Breast epithelium (tissue), 4 donors: Measurements from ENCODE around the gene CBARP. TPM values are rescaled to one million over a fixed set of nuclear protein-coding genes. Genes with fewer than 3 reads are reported as not detected.
A peak's percentile ranks its signal among the peaks of the same experiment; 100 is the strongest.

Experiments used
- DNase-seq, 2 donors: peaks; one replicate each; pipeline ENCODE4 v3.0.0-alpha.2; 2019; ENCODE audit warnings: low spot score in 2 of 2
- H3K27ac ChIP-seq, 2 donors: fragments of 200-600 bp; sonication (generic) in 1 of 2; one replicate each; pipeline ENCODE4 v1.5.1; 2016 to 2019; ENCODE audit warnings: mild to moderate bottlenecking in 1 of 2
- H3K27me3 ChIP-seq, 2 donors: fragments of 200-600 bp; sonication (generic) in 1 of 2; one replicate each; pipeline versions ENCODE4 v1.5.1 to v1.6.0; 2017 to 2019; ENCODE audit warnings: control low read depth in 1 of 2, mild to moderate bottlenecking in 1 of 2
- H3K36me3 ChIP-seq: fragments of 200-600 bp; one replicate; pipeline ENCODE4 v1.5.1; 2019
- H3K4me1 ChIP-seq, 2 donors: fragments of 200-600 bp; sonication (generic); one replicate each; pipeline ENCODE4 v1.5.1; 2016 to 2019; ENCODE audit warnings: control low read depth in 1 of 2
- H3K4me3 ChIP-seq, 3 donors: fragments of 200-600 bp; sonication (generic); 1 replicate in 2 of 3; 2 replicates in 1 of 3; pipeline ENCODE4 v1.5.1; 2016 to 2019; ENCODE audit warnings: mild to moderate bottlenecking in 3 of 3, moderate library complexity in 2 of 3
- H3K9me3 ChIP-seq, 2 donors: fragments of 200-600 bp; sonication (generic) in 1 of 2; one replicate each; pipeline ENCODE4 v1.5.1; 2016 to 2019; ENCODE audit warnings: control low read depth in 1 of 2
- CTCF ChIP-seq, 3 donors: fragments of 450-650 bp; IDR thresholded peaks; one replicate each; pipeline ENCODE4 v1.5.1; 2016 to 2017; ENCODE audit warnings: antibody characterized with exemption in 3 of 3, mild to moderate bottlenecking in 3 of 3, moderate library complexity in 3 of 3
- POLR2A ChIP-seq: fragments of 450-650 bp; IDR thresholded peaks from one replicate; pipeline ENCODE4 v1.6.1; 2016; ENCODE audit warnings: antibody characterized with exemption, mild to moderate bottlenecking, moderate library complexity
- POLR2AphosphoS5 ChIP-seq, 3 donors: sonication (generic); formaldehyde crosslinking; IDR thresholded peaks; one replicate each; pipeline ENCODE4 v1.6.1; 2017; ENCODE audit warnings: antibody characterized with exemption in 3 of 3
- intact Hi-C: fragments of 100-400 bp; cut with DNase I; formaldehyde crosslinking; loops from one replicate; pipeline ENCODE4 v1.15.1; 2023; ENCODE audit warnings: low total_unique reads
- total RNA-seq, 3 donors: library from RNA; depleted of rRNA; stranded (reverse); fragments of >200 nt; gene quantifications; one replicate each; pipeline ENCODE4 v1.1.0, GENCODE V29; 2016

CBARP gene
- total RNA-seq, 3 donors from 2014 or later: 0.98 to 4.8 TPM; not detected in 1

GRCh38 chr19:1253514-1254080, 15.8 kb upstream of the CBARP start:
- H3K4me3 ChIP-seq: peak overlapping the region; percentile 83 to 97 (median 94)
- no peaks in the 10 kb centered on the region for H3K27me3 ChIP-seq
- H3K27ac ChIP-seq: peak overlapping the region; percentile 99
- peaks cover 12 to 13% of the 10 kb centered on the region in 2 donors for H3K4me1 ChIP-seq
- DNase-seq: no peak
- intact Hi-C loops: no loop called here
- H3K36me3 ChIP-seq: peaks cover 11% of the 10 kb centered on the region
- TF ChIP-seq POLR2AphosphoS5 (IDR thresholded peaks at IDR 0.05): peak in 1 of 3 donors; percentile 9
- no peak for TF ChIP-seq POLR2A
- H3K9me3 ChIP-seq: no peaks in the 10 kb centered on the region

GRCh38 chr19:1252821-1253513, 15.2 kb upstream of the CBARP start:
- intact Hi-C loops: no loop called here
- no peaks in the 10 kb centered on the region for H3K27me3 ChIP-seq
- H3K9me3 ChIP-seq: no peaks in the 10 kb centered on the region
- peaks cover 11% of the 10 kb centered on the region for H3K36me3 ChIP-seq
- H3K4me1 ChIP-seq: peaks cover 15 to 16% of the 10 kb centered on the region in 2 donors
- peak overlapping the region; percentile 83 to 97 (median 94) for H3K4me3 ChIP-seq
- no peak for TF ChIP-seq POLR2A
- peak in 2 of 3 donors; percentile 53 to 66 for TF ChIP-seq POLR2AphosphoS5 (IDR thresholded peaks at IDR 0.05)
- TF ChIP-seq CTCF (IDR thresholded peaks at IDR 0.05): peak in 1 of 3 donors; percentile 20
- peak overlapping the region; percentile 99 for H3K27ac ChIP-seq
- peak; percentile 90 to 93 for DNase-seq

DNA sequence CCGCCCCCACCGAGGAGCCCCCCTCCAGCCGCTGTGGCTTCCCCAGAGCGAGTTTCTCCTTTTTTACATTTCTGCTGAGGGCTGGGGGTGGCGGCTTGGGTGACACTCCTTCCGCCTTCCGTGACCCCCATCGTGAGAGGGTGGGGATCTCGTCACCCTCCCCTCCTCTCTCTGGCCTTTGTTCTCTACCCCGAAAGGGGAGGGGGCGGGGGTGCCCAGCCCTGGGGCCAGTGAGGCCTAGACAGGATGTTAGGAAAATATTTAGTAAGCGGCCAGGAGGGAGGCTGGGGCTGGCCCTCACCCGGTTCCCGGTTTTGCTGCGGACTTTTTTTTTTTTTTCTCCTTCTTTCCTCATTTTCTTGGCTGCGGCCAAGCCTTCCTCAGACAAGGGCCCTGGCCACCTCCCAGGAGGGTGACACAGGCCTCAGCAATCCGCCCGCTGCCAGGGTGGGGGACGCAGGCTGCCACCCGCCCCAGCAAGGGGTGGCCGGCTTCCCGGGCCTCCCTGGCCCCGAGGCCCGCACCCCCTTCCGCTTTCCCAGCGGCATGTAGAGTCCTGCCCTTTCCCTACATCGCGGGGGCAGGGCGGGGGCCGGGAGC, 14.5 kb upstream of the CBARP start:
- no peaks in the 10 kb centered on the region for H3K9me3 ChIP-seq
- TF ChIP-seq POLR2A (no peak), POLR2AphosphoS5 (IDR thresholded peaks at IDR 0.05) (peak; percentile 69 to 91 (median 74))

GRCh38 chr19:1251330-1252220, 13.8 kb upstream of the CBARP start:
- H3K27ac ChIP-seq: peak overlapping the region; percentile 99
- intact Hi-C loops: no loop called here
- H3K4me3 ChIP-seq: peak overlapping the region; percentile 83 to 97 (median 94)
- no peaks in the 10 kb centered on the region for H3K27me3 ChIP-seq
- H3K4me1 ChIP-seq: peaks cover 19 to 20% of the 10 kb centered on the region in 2 donors
- peak in 1 of 2 donors; percentile 79 for DNase-seq
- no peaks in the 10 kb centered on the region for H3K9me3 ChIP-seq
- H3K36me3 ChIP-seq: peaks cover 11% of the 10 kb centered on the region
- TF ChIP-seq POLR2AphosphoS5 (IDR thresholded peaks at IDR 0.05) (peak in 2 of 3 donors; percentile 13 to 38), CTCF (IDR thresholded peaks at IDR 0.05) (no peak), POLR2A (no peak)

More for the DNA sequence above, 14.5 kb upstream of the CBARP start:
- H3K27ac ChIP-seq: peak overlapping the region; percentile 99
- peak overlapping the region; percentile 83 to 97 (median 94) for H3K4me3 ChIP-seq
- peak; percentile 91 to 96 for DNase-seq
- peaks cover 11% of the 10 kb centered on the region for H3K36me3 ChIP-seq
- peaks cover 19 to 20% of the 10 kb centered on the region in 2 donors for H3K4me1 ChIP-seq
- intact Hi-C loops: no loop called here
- H3K27me3 ChIP-seq: no peaks in the 10 kb centered on the region

- H3K9me3 ChIP-seq: no peaks in the 10 kb centered on the region
- H3K4me1 ChIP-seq: peaks cover 20 to 24% of the 10 kb centered on the region in 2 donors
- TF ChIP-seq POLR2AphosphoS5 (IDR thresholded peaks at IDR 0.05) (peak in 1 of 3 donors; percentile 32), CTCF (IDR thresholded peaks at IDR 0.05) (no peak), POLR2A (no peak)
- no peak for DNase-seq
- peak overlapping the region; percentile 83 to 97 (median 94) for H3K4me3 ChIP-seq
- H3K27ac ChIP-seq: peak overlapping the region; percentile 99
- intact Hi-C loops: no loop called here
- H3K27me3 ChIP-seq: no peaks in the 10 kb centered on the region
- peaks cover 9% of the 10 kb centered on the region for H3K36me3 ChIP-seq
These were observed 12.8 kb upstream of the CBARP start for GRCh38 chr19:1250437-1251260.
